ENCODE data around the gene ATMIN. TPM values are rescaled to one million over a fixed set of nuclear protein-coding genes. Genes with fewer than 3 reads are reported as not detected.

The ATMIN gene
- total and polyA plus RNA-seq, 4 donors, result 6.8 to 17.8 (median 12.3) TPM

DNA sequence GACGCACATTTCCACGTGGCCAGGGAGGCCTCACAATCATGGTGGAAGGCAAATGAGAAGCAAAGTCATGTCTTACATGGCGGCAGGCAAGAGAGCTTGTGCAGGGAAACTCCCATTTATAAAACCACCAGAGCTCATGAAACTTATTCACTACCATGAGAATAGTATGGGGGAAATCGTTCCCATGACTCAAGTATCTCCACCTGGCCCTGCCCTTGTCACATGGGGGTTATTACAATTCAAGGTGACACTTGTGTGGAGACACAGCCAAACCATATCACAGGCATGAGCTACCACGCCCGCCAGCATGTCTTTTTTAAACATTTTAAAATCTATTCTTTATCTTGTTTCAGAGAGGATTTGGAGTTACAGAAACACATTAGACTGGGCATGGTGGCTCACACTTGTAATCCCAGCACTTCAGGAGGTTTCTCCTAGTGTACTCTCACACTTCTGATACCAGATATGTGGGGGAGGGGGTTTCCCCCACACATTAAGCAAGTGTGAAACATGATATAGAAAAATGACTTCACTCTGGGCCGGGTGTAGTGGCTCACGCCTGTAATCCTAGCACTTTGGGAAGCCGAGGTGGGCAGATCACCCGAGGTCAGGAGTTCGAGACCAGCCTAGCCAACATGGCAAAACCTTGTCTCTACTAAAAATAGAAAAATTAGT is 5.6 kb upstream of the ATMIN start:
- no peak overlapping the region for H3K27ac ChIP-seq (ENCODE audit: low read depth in 1 of 2, low read length in 2 of 2)
- 97% methylated on average over 11 of the region's 11 CpGs for WGBS
- TF ChIP-seq CTCF (IDR thresholded peaks at IDR 0.05; ENCODE audit: low read depth, low read length, missing input control), result no peak
- TF ChIP-seq GABPA (IDR thresholded peaks at IDR 0.05 in 1 of 2, conservative IDR thresholded peaks at IDR 0.05 in 1 of 2), result no peak
- no peak for TF ChIP-seq FOXA2 (IDR thresholded peaks at IDR 0.05)
- no peak for TF ChIP-seq SP1 (IDR thresholded peaks at IDR 0.05)
- TF ChIP-seq TAF1 (conservative IDR thresholded peaks at IDR 0.05), result no peak
- H3K27me3 ChIP-seq (ENCODE audit: control insufficient read depth in 4 of 4, insufficient read depth in 4 of 4, low read length in 3 of 4), result no peaks in the 10 kb centered on the region
- DNase-seq (ENCODE audit: low spot score), result no peak
- H3K4me1 ChIP-seq (ENCODE audit: control insufficient read depth in 4 of 4, insufficient read depth in 4 of 4, low read length in 3 of 4), result no peaks in the 10 kb centered on the region
- H3K9ac ChIP-seq (ENCODE audit: low read depth in 1 of 2, low read length in 2 of 2), result no peak overlapping the region
- H3K9me3 ChIP-seq (ENCODE audit: control insufficient read depth in 4 of 4, low read length in 3 of 4), result no peaks in the 10 kb centered on the region
- H3K4me3 ChIP-seq (ENCODE audit: low read depth in 1 of 3, low read length in 3 of 3), result no peak overlapping the region
- H3K36me3 ChIP-seq (ENCODE audit: control insufficient read depth in 4 of 4, insufficient read depth in 3 of 4, low read depth in 1 of 4, low read length in 3 of 4), result peaks cover 1 to 11% (median 5%) of the 10 kb centered on the region in 4 donors

- TF ChIP-seq SP1 (IDR thresholded peaks at IDR 0.05) (no peak), CTCF (IDR thresholded peaks at IDR 0.05; ENCODE audit: low read depth, low read length, missing input control) (peak; percentile 7), JUND (IDR thresholded peaks at IDR 0.05) (no peak), FOXA2 (IDR thresholded peaks at IDR 0.05) (no peak)
- TF ChIP-seq, protein P1, sequence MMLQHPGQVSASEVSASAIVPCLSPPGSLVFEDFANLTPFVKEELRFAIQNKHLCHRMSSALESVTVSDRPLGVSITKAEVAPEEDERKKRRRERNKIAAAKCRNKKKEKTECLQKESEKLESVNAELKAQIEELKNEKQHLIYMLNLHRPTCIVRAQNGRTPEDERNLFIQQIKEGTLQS (IDR thresholded peaks at IDR 0.05), result no peak
- peaks cover 0 to 5% (median under 1%) of the 10 kb centered on the region in 4 donors for H3K36me3 ChIP-seq (ENCODE audit: control insufficient read depth in 4 of 4, insufficient read depth in 3 of 4, low read depth in 1 of 4, low read length in 3 of 4)
- H3K27me3 ChIP-seq (ENCODE audit: control insufficient read depth in 4 of 4, insufficient read depth in 4 of 4, low read length in 3 of 4), result no peaks in the 10 kb centered on the region
- H3K4me1 ChIP-seq (ENCODE audit: control insufficient read depth in 4 of 4, insufficient read depth in 4 of 4, low read length in 3 of 4), result peaks cover 8 to 17% (median 13%) of the 10 kb centered on the region in 4 donors
- H3K4me3 ChIP-seq (ENCODE audit: low read depth in 1 of 3, low read length in 3 of 3), result peak overlapping the region; percentile 67 to 91 (median 80)
- peak; percentile 54 for DNase-seq (ENCODE audit: low spot score)
- peak overlapping the region; percentile 77 to 89 for H3K9ac ChIP-seq (ENCODE audit: low read depth in 1 of 2, low read length in 2 of 2)
- H3K9me3 ChIP-seq (ENCODE audit: control insufficient read depth in 4 of 4, low read length in 3 of 4), result no peaks in the 10 kb centered on the region
- peak overlapping the region; percentile 19 to 25 for H3K27ac ChIP-seq (ENCODE audit: low read depth in 1 of 2, low read length in 2 of 2)
- WGBS, result under 1% methylated on average over 80 of the region's 80 CpGs
These were observed 521 bp downstream of the ATMIN start for GRCh38 chr16:81035975-81036750.

- no peak for DNase-seq (ENCODE audit: low spot score)
- Histone ChIP-seq H3K36me3 (ENCODE audit: control insufficient read depth in 4 of 4, insufficient read depth in 3 of 4, low read depth in 1 of 4, low read length in 3 of 4) (peaks cover 4 to 11% (median 6%) of the 10 kb centered on the region in 4 donors), H3K4me1 (ENCODE audit: control insufficient read depth in 4 of 4, insufficient read depth in 4 of 4, low read length in 3 of 4) (peaks cover 8 to 17% (median 13%) of the 10 kb centered on the region in 4 donors), H3K9ac (ENCODE audit: low read depth in 1 of 2, low read length in 2 of 2) (peak overlapping the region; percentile 77 to 89), H3K4me3 (ENCODE audit: low read depth in 1 of 3, low read length in 3 of 3) (peak overlapping the region; percentile 67 to 91 (median 80)), H3K27ac (ENCODE audit: low read depth in 1 of 2, low read length in 2 of 2) (peak overlapping the region in 1 of 2 donors; percentile 19), H3K9me3 (ENCODE audit: control insufficient read depth in 4 of 4, low read length in 3 of 4) (no peaks in the 10 kb centered on the region), H3K27me3 (ENCODE audit: control insufficient read depth in 4 of 4, insufficient read depth in 4 of 4, low read length in 3 of 4) (no peaks in the 10 kb centered on the region)
- 36% methylated on average over 10 of the region's 10 CpGs for WGBS
- TF ChIP-seq ZBTB33 (IDR thresholded peaks at IDR 0.05), result no peak
- TF ChIP-seq TAF1 (conservative IDR thresholded peaks at IDR 0.05), result no peak
- no peak for TF ChIP-seq GABPA (IDR thresholded peaks at IDR 0.05 in 1 of 2, conservative IDR thresholded peaks at IDR 0.05 in 1 of 2)
- TF ChIP-seq JUND (IDR thresholded peaks at IDR 0.05), result no peak
- no peak for TF ChIP-seq FOXA2 (IDR thresholded peaks at IDR 0.05)
- no peak for TF ChIP-seq HNF4A (conservative IDR thresholded peaks at IDR 0.05)
- no peak for TF ChIP-seq MAX (IDR thresholded peaks at IDR 0.05)
- no peak for TF ChIP-seq EGR1 (IDR thresholded peaks at IDR 0.05; ENCODE audit: low read depth in 2 of 2)
- TF ChIP-seq, protein P2, sequence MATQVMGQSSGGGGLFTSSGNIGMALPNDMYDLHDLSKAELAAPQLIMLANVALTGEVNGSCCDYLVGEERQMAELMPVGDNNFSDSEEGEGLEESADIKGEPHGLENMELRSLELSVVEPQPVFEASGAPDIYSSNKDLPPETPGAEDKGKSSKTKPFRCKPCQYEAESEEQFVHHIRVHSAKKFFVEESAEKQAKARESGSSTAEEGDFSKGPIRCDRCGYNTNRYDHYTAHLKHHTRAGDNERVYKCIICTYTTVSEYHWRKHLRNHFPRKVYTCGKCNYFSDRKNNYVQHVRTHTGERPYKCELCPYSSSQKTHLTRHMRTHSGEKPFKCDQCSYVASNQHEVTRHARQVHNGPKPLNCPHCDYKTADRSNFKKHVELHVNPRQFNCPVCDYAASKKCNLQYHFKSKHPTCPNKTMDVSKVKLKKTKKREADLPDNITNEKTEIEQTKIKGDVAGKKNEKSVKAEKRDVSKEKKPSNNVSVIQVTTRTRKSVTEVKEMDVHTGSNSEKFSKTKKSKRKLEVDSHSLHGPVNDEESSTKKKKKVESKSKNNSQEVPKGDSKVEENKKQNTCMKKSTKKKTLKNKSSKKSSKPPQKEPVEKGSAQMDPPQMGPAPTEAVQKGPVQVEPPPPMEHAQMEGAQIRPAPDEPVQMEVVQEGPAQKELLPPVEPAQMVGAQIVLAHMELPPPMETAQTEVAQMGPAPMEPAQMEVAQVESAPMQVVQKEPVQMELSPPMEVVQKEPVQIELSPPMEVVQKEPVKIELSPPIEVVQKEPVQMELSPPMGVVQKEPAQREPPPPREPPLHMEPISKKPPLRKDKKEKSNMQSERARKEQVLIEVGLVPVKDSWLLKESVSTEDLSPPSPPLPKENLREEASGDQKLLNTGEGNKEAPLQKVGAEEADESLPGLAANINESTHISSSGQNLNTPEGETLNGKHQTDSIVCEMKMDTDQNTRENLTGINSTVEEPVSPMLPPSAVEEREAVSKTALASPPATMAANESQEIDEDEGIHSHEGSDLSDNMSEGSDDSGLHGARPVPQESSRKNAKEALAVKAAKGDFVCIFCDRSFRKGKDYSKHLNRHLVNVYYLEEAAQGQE (IDR thresholded peaks at IDR 0.05), result no peak
- no peak for TF ChIP-seq SP1 (IDR thresholded peaks at IDR 0.05)
These were observed 1.2 kb downstream of the ATMIN start for GRCh38 chr16:81036751-81037350.

Measured in liver (tissue), 9 donors.